ENCODE measurements around the gene UBB. TPM values are rescaled to one million over a fixed set of nuclear protein-coding genes. Genes with fewer than 3 reads are reported as not detected.
A peak's percentile ranks its signal among the peaks of the same experiment; 100 is the strongest.

Gene UBB
- total RNA-seq, 1 donor: 1,199 TPM

- H3K79me2 ChIP-seq (ENCODE audit: insufficient read depth, low read length): no peaks in the 10 kb centered on the region
- H4K20me1 ChIP-seq (ENCODE audit: insufficient read depth, low read length): no peaks in the 10 kb centered on the region
- H3K4me1 ChIP-seq (ENCODE audit: insufficient read depth, low read length): peaks cover 24% of the 10 kb centered on the region
- no peak overlapping the region for H3K4me3 ChIP-seq (ENCODE audit: insufficient read depth, low read length)
- TF ChIP-seq CTCF (IDR thresholded peaks at IDR 0.05; ENCODE audit: extremely low read depth, low read depth, low read length): no peak
- H3K36me3 ChIP-seq (ENCODE audit: insufficient read depth, low read length): no peaks in the 10 kb centered on the region
- H3K9me3 ChIP-seq (ENCODE audit: low read depth, low read length): no peaks in the 10 kb centered on the region
- H3K27me3 ChIP-seq (ENCODE audit: insufficient read depth, low read length): no peaks in the 10 kb centered on the region
- no peak overlapping the region for H3K4me2 ChIP-seq (ENCODE audit: insufficient read depth, low read length)
- H2AFZ ChIP-seq (ENCODE audit: low read length): no peak overlapping the region
- DNase-seq (ENCODE audit: insufficient read length, low spot score, missing footprints): peak; percentile 83
- no peak overlapping the region for H3K27ac ChIP-seq (ENCODE audit: low read depth, low read length)
Observed at GRCh38 chr17:16374146-16374938, 6.5 kb upstream of the UBB start.

GRCh38 chr17:16377941-16378341 lies 3.0 kb upstream of the UBB start:
- peak; percentile 88 for DNase-seq (ENCODE audit: insufficient read length, low spot score, missing footprints)
- Histone ChIP-seq H3K27ac (ENCODE audit: low read depth, low read length) (peak overlapping the region; percentile 46), H3K4me1 (ENCODE audit: insufficient read depth, low read length) (peaks cover 29% of the 10 kb centered on the region), H3K4me3 (ENCODE audit: insufficient read depth, low read length) (no peak overlapping the region), H3K36me3 (ENCODE audit: insufficient read depth, low read length) (peaks cover 12% of the 10 kb centered on the region), H4K20me1 (ENCODE audit: insufficient read depth, low read length) (peaks cover 17% of the 10 kb centered on the region), H3K27me3 (ENCODE audit: insufficient read depth, low read length) (no peaks in the 10 kb centered on the region), H3K9me3 (ENCODE audit: low read depth, low read length) (no peaks in the 10 kb centered on the region), H3K79me2 (ENCODE audit: insufficient read depth, low read length) (peaks cover 20% of the 10 kb centered on the region), H3K4me2 (ENCODE audit: insufficient read depth, low read length) (peak overlapping the region; percentile 45), H2AFZ (ENCODE audit: low read length) (peak overlapping the region; percentile 20)
- no peak for TF ChIP-seq CTCF (IDR thresholded peaks at IDR 0.05; ENCODE audit: extremely low read depth, low read depth, low read length)

- TF ChIP-seq CTCF (IDR thresholded peaks at IDR 0.05; ENCODE audit: extremely low read depth, low read depth, low read length): no peak
Observed at GRCh38 chr17:16378636-16379282, 2.1 kb upstream of the UBB start.

GRCh38 chr17:16379654-16380053 lies 1.2 kb upstream of the UBB start:
- peaks cover 38% of the 10 kb centered on the region for H3K79me2 ChIP-seq (ENCODE audit: insufficient read depth, low read length)
- peaks cover 28% of the 10 kb centered on the region for H3K4me1 ChIP-seq (ENCODE audit: insufficient read depth, low read length)
- no peak for TF ChIP-seq CTCF (IDR thresholded peaks at IDR 0.05; ENCODE audit: extremely low read depth, low read depth, low read length)
- no peaks in the 10 kb centered on the region for H3K9me3 ChIP-seq (ENCODE audit: low read depth, low read length)
- H4K20me1 ChIP-seq (ENCODE audit: insufficient read depth, low read length): peaks cover 34% of the 10 kb centered on the region
- no peak overlapping the region for H3K4me3 ChIP-seq (ENCODE audit: insufficient read depth, low read length)
- peaks cover 19% of the 10 kb centered on the region for H3K36me3 ChIP-seq (ENCODE audit: insufficient read depth, low read length)
- no peak overlapping the region for H3K27ac ChIP-seq (ENCODE audit: low read depth, low read length)
- no peak for DNase-seq (ENCODE audit: insufficient read length, low spot score, missing footprints)
- no peak overlapping the region for H3K4me2 ChIP-seq (ENCODE audit: insufficient read depth, low read length)
- H2AFZ ChIP-seq (ENCODE audit: low read length): no peak overlapping the region
- H3K27me3 ChIP-seq (ENCODE audit: insufficient read depth, low read length): no peaks in the 10 kb centered on the region

More at GRCh38 chr17:16378636-16379282, 2.1 kb upstream of the UBB start:
- peaks cover 35% of the 10 kb centered on the region for H3K4me1 ChIP-seq (ENCODE audit: insufficient read depth, low read length)
- H3K27ac ChIP-seq (ENCODE audit: low read depth, low read length): peak overlapping the region; percentile 69
- peak overlapping the region; percentile 45 for H3K4me2 ChIP-seq (ENCODE audit: insufficient read depth, low read length)
- DNase-seq (ENCODE audit: insufficient read length, low spot score, missing footprints): no peak
- H3K9me3 ChIP-seq (ENCODE audit: low read depth, low read length): no peaks in the 10 kb centered on the region
- H3K79me2 ChIP-seq (ENCODE audit: insufficient read depth, low read length): peaks cover 29% of the 10 kb centered on the region
- peaks cover 25% of the 10 kb centered on the region for H4K20me1 ChIP-seq (ENCODE audit: insufficient read depth, low read length)
- no peaks in the 10 kb centered on the region for H3K27me3 ChIP-seq (ENCODE audit: insufficient read depth, low read length)
- H3K36me3 ChIP-seq (ENCODE audit: insufficient read depth, low read length): peaks cover 19% of the 10 kb centered on the region
- no peak overlapping the region for H3K4me3 ChIP-seq (ENCODE audit: insufficient read depth, low read length)
- H2AFZ ChIP-seq (ENCODE audit: low read length): peak overlapping the region; percentile 45

Data from osteoblast (primary cell).